Neutrophil (primary cell): Measurements from ENCODE around the gene TRAPPC8.

Source experiments
- H3K27ac ChIP-seq: fragments of 200-600 bp; sonication (generic); 2 replicates; pipeline ENCODE4 v1.5.1; 2016; ENCODE audit warnings: mild to moderate bottlenecking, moderate library complexity
- H3K27me3 ChIP-seq: fragments of 200-600 bp; sonication (generic); 2 replicates; pipeline ENCODE4 v1.6.0; 2016; ENCODE audit warnings: mild to moderate bottlenecking
- H3K36me3 ChIP-seq: fragments of 200-600 bp; sonication (generic); 2 replicates; pipeline ENCODE4 v1.5.1; 2017
- H3K4me1 ChIP-seq, 2 experiments: fragments of 200-600 bp in 1 of 2; sonication (generic) in 1 of 2; 1 replicate in 1 of 2; 2 replicates in 1 of 2; pipeline versions ENCODE4 v1.5.1 to v1.6.1; 2013 to 2016; ENCODE audit warnings: low read depth in 1 of 2, low read length in 1 of 2, mild to moderate bottlenecking in 1 of 2, moderate library complexity in 1 of 2; ENCODE audit not compliant: control insufficient read depth in 1 of 2, insufficient read depth in 1 of 2
- H3K4me3 ChIP-seq, 2 experiments: fragments of 200-600 bp in 1 of 2; sonication (generic) in 1 of 2; 1 replicate in 1 of 2; 2 replicates in 1 of 2; pipeline ENCODE4 v1.5.1; 2013 to 2016; ENCODE audit warnings: low read depth in 1 of 2, low read length in 1 of 2, mild to moderate bottlenecking in 1 of 2, moderate library complexity in 1 of 2
- H3K9me3 ChIP-seq: fragments of 200-600 bp; sonication (generic); 2 replicates; pipeline ENCODE4 v1.5.1; 2016
- CTCF ChIP-seq: fragments of 200-600 bp; sonication (generic); IDR thresholded peaks from 2 replicates; pipeline ENCODE4 v1.5.1; 2016; ENCODE audit warnings: antibody characterized with exemption

TRAPPC8 gene

DNA sequence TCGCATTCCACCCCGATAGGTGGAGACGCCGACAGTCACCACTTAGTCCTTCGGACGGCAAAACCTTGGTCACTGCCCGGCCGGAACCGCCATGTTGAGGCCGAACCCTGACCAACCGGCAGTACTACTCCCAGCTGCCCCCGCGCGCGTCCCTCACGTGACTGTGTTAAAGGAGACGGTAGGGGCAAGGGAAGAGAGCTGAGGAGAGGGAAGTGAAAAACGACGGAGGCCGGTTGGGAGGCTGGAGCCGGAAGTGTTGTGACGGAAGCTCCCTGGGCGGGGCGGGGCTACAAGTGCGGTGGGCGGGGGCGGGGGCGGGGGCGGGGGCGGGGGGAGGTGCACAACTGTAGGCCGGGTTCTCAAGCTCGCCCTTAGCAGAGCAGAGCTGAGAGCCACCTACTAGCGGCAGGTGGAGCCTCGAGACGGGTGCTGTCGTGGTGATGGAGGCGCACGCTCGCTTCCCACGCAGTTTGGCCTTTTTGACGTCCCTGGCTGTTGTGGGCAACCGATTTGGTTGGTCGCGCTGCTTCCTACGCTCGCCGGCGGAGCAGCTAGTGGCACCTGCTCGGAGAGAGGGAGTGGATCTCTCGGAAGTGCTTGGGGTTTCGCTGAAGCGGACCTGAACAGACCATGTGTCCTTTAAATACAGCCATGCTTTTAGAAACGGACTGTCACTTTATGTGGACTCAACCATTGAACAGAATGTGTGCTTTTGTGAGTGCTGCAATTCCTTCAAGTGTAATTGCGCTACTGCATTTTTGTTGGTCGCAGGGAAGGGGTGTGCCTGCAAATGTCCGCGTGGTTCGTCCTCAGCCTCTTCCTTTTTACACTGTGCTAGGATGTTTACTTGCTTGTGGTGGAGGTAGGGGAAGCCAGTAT is at the start of gene TRAPPC8:
TSS of gene TRAPPC8 (minus strand) at position 130 of the 879 bp plus-strand sequence. CDS start 364 bp downstream, outside the sequence.
- no peaks in the 10 kb centered on the region for H3K27me3 ChIP-seq
- H3K27ac ChIP-seq = peak within 1 kb of the TSS; percentile 98
- no peaks in the 10 kb centered on the region for H3K9me3 ChIP-seq
- TF ChIP-seq CTCF = peak; percentile 63
- H3K4me1 ChIP-seq = peaks cover 33 to 37% of the 10 kb centered on the region in 2 experiments
- H3K36me3 ChIP-seq = no peaks in the 10 kb centered on the region
- peak within 1 kb of the TSS; percentile 89 to 93 for H3K4me3 ChIP-seq

DNA sequence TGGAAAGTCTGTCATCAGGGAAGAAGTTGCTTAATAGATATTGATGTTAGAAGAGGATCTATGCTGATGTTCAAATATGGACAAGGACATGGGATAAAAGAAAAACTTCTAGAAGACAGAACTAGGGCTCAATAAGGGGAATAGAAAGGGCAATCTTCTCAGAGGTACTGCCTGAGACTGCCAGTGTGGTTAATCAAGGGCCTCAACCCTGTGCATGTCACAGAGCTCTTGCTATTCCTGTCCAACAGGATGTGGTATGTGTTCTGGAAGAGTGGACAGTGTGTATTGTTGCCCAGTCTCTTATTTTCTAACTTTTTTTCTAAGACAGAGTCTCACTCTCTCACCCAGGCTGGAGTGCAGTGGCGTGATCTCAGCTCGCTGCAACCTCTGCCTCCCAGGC is 47.9 kb upstream of the TRAPPC8 start:
- H3K36me3 ChIP-seq = no peaks in the 10 kb centered on the region
- no peak for TF ChIP-seq CTCF

DNA sequence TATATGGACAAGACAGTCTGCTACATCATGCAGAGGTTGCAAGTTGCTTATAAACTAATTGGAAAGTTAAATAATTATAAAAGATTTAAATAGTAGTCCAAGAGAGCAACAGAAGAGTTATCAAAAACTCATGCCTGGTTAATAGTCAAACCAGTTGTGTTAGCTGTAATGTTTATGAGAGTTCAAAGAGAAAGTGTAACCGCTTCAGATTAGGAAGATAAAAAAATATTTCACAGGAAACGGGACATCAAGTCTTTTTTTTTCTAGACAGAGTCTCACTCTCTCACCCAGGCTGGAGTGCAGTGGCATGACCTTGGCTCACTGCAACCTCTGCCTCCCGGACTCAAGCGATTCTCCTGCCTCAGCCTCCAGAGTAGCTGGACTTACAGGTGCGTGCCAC is 41.0 kb upstream of the TRAPPC8 start:
- no peak for TF ChIP-seq CTCF
- no peak overlapping the region for H3K27ac ChIP-seq

More for the DNA sequence above, 47.9 kb upstream of the TRAPPC8 start:
- Histone ChIP-seq H3K27ac (no peak overlapping the region), H3K9me3 (no peaks in the 10 kb centered on the region), H3K4me1 (no peaks in the 10 kb centered on the region), H3K27me3 (no peaks in the 10 kb centered on the region), H3K4me3 (no peak overlapping the region)

GRCh38 chr18:31983020-31983419 is 40.1 kb upstream of the TRAPPC8 start:
- no peak for TF ChIP-seq CTCF
- Histone ChIP-seq H3K27ac (no peak overlapping the region), H3K4me3 (no peak overlapping the region), H3K36me3 (no peaks in the 10 kb centered on the region), H3K27me3 (no peaks in the 10 kb centered on the region), H3K9me3 (peaks cover 7% of the 10 kb centered on the region), H3K4me1 (no peaks in the 10 kb centered on the region)

More for the DNA sequence above, 41.0 kb upstream of the TRAPPC8 start:
- no peaks in the 10 kb centered on the region for H3K9me3 ChIP-seq
- H3K27me3 ChIP-seq = no peaks in the 10 kb centered on the region
- H3K36me3 ChIP-seq = no peaks in the 10 kb centered on the region
- no peaks in the 10 kb centered on the region for H3K4me1 ChIP-seq
- no peak overlapping the region for H3K4me3 ChIP-seq

DNA sequence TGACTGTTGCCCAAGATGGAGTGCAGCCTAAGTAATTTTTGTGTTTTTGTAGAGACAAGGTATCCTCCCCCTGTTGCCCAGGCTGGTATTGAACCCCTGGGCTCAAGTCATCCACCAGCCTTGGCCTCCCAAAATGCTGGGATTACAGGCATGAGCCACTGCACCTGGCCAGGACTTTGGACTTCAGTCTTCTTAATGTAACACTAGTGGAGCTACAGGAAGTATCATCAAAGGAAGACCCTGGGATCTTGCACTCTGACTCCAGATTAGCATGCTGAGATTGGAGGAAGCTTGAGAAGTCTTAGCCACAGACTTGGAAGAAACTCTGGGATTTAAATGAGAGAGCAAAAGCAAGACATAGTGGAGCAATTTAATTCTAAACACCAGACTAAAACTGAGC is 37.9 kb upstream of the TRAPPC8 start:
- Histone ChIP-seq H3K27ac (no peak overlapping the region), H3K4me1 (no peaks in the 10 kb centered on the region), H3K36me3 (no peaks in the 10 kb centered on the region), H3K27me3 (no peaks in the 10 kb centered on the region), H3K4me3 (no peak overlapping the region), H3K9me3 (peaks cover 7% of the 10 kb centered on the region)
- no peak for TF ChIP-seq CTCF
